Measurements from ENCODE around the gene OCRL.
"Not testable (repeated sequence)": the region's sequence is repeated elsewhere in the genome, so short reads cannot be mapped to it uniquely, and the experiment has no call there.

Gene OCRL

GRCh38 chrX:129540722-129541184, 694 bp downstream of the OCRL start:
- DNase-seq: peak in 1 of 2 donors; percentile 1

GRCh38 chrX:129544780-129545179, 4.7 kb downstream of the OCRL start:
- no peak for DNase-seq

GRCh38 chrX:129545408-129545807, 5.3 kb downstream of the OCRL start:
- DNase-seq: no peak

GRCh38 chrX:129549124-129549523, 9.1 kb downstream of the OCRL start:
- DNase-seq: no peak

- no peak for DNase-seq
These were observed 13.7 kb downstream of the OCRL start for GRCh38 chrX:129553619-129554288.

- not testable (repeated sequence) for DNase-seq
These were observed 14.8 kb downstream of the OCRL start for GRCh38 chrX:129554816-129555215.

- DNase-seq: no peak
These were observed 16.8 kb downstream of the OCRL start for GRCh38 chrX:129556806-129557315.

- DNase-seq: no peak
These were observed 17.9 kb downstream of the OCRL start for GRCh38 chrX:129557844-129558480.

GRCh38 chrX:129559783-129560182, 19.7 kb downstream of the OCRL start:
- no peak for DNase-seq

- DNase-seq: no peak
These were observed 21.4 kb downstream of the OCRL start for GRCh38 chrX:129561453-129561852.

GRCh38 chrX:129564345-129564744, 24.3 kb downstream of the OCRL start:
- not testable (repeated sequence) for DNase-seq

GRCh38 chrX:129565046-129565650, 25.1 kb downstream of the OCRL start:
- no peak for DNase-seq

- no peak for DNase-seq
These were observed 26.0 kb downstream of the OCRL start for GRCh38 chrX:129566073-129566472.

- no peak for DNase-seq
These were observed 28.3 kb downstream of the OCRL start for GRCh38 chrX:129568349-129568748.

- no peak for DNase-seq
These were observed 32.4 kb downstream of the OCRL start for GRCh38 chrX:129572422-129572821.

GRCh38 chrX:129573652-129574051, 33.6 kb downstream of the OCRL start:
- not testable (repeated sequence) for DNase-seq

- no peak for DNase-seq
These were observed 34.2 kb downstream of the OCRL start for GRCh38 chrX:129574214-129574613.

- DNase-seq: no peak
These were observed 36.5 kb downstream of the OCRL start for GRCh38 chrX:129576539-129576938.

GRCh38 chrX:129577473-129577872, 37.4 kb downstream of the OCRL start:
- DNase-seq: no peak

- DNase-seq: no peak
These were observed 37.8 kb downstream of the OCRL start for GRCh38 chrX:129577877-129578276.

GRCh38 chrX:129581904-129582303, 41.8 kb downstream of the OCRL start:
- DNase-seq: no peak

GRCh38 chrX:129585167-129585566, 45.1 kb downstream of the OCRL start:
- DNase-seq: no peak

- DNase-seq: no peak
These were observed 45.6 kb downstream of the OCRL start for GRCh38 chrX:129585691-129586090.

- no peak for DNase-seq
These were observed 46.4 kb downstream of the OCRL start for GRCh38 chrX:129586446-129586845.
